GM19467 (cell line): ENCODE results near the gene APLP2.

ENCODE experiments used
- ATAC-seq: cut with Tn5 transposase; IDR thresholded peaks from one replicate; pipeline ENCODE4 v1.9.1; 2021; ENCODE audit warnings: mild to moderate bottlenecking, moderate library complexity; ENCODE audit not compliant: unreplicated experiment

APLP2 gene

DNA sequence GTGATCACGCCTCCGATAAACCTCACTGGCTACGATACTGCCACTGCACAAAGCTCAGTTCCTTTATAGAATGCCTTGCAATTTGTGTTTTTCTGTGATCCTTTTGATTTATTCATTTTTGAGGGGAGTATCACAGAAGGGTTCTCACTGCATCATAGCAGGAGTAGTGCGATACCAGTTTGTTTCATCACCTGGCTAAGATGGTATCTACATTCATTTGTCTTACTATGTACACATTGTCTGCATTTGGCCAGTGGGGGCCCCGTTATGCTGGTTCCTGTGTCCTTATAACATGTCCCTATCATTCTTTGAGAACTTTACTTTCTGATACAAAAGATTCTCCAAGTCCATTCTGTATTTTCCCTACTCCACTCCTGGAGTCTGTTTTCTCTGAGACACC lies 44.6 kb downstream of the APLP2 start:
- no peak for ATAC-seq

DNA sequence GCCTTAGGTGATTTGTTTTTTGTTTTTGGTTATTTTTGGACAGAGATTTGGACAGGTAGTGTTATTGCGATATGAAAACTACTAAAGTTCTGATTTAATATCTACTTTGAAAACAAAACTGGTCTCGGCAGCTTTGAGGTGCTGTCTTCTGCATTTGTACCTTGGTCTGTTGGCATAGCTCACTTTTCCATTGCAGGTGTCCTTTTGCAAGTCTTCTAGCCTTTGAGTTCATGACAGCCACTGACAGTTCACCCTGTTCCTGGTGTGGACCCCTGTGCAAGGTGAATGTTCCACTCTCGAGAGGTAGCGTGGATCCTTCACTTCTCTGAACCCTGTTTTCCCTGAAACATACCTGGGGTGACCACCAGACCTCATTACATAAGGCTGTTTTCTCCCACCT lies 45.0 kb downstream of the APLP2 start:
- ATAC-seq = no peak

DNA sequence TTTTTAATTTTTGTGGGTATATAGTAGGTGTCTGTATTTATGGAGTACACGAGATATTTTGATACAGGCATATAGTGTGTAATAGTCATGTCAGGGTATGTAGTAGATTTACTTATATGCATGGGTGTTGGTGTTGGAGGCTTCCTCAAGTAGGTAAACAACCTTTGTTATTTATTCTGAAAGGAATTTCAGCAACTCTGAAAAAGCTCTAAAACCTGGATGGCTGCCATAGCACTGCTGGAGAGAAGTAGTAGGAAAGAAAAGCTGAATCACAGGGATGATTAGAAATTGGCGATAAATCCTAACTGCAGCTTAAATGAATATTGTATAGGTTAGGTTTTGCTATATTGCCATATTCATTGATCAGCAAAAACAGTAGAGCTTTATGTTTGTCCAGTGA lies 45.5 kb downstream of the APLP2 start:
- no peak for ATAC-seq

DNA sequence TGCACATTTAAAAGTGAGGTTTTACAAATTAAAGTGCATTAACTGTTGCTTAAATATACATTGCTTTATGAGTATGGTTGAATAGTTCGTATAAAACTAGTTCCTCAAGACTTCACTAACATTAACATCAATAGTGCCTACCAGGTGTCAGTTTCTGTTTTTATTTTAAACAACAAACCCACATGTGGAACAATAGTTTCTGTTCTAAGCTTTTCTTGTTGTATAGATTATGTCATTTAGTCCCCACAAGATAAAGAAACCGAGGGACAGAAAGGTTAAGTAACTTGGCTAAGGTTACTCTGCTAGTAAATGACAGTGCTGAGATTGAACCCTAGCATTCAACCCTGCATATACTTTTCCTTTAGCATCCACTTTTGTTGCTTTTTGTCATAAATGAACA lies 48.5 kb downstream of the APLP2 start:
- peak; percentile 80 for ATAC-seq

DNA sequence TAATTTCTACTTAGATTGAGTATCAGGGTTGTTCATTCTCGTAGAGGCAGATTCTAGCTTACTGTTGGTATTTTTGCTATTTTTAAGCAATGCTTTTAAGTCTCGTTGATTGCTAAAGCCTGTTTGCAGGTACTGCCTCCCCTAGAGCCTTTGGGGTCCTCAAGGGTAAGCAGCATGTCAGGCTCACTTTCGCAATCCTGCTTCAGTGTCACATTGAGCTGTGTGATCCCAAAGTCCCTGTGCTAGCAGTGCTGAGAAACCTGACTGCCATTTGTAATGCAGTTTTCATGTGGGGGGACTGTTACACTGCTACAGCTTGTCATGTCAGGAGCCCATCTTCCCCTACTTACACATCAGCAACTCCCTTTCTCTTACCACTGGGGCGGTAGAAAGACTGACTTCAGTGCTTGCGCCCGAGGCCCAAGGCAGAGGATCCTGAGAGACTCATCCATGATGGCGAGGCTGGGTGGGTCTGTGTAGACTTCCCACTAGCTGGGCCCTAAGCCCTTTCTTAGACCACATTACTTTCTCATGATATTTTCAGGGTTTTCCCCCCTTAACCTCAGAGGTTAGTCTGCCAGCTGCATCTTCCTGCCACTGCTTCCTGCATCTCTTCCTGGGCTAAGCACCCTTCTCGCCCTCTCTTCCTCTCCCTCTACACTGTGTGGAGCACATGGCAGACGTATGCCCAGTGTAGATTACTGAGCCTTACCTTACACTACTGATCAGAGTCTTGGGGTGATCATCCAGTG lies 49.1 kb downstream of the APLP2 start:
- peak; percentile 46 for ATAC-seq

DNA sequence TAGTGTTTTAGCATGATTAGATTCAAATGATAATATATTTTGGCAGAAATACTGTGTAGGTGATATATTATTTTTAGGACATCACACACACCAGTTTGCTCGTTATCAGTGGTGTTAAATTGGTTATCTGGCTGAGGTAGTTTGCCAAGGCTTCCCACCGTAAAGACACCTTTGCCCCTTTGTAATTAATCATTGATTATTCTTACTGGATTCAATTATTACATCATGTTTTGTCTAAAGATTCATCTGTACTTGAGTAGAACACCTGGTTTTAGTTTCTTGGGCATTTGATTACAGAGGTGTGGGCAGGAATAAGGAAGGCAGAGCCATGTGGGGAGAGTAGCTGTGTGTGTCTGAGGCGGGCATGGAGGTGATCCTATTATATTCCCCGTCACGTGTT lies 50.4 kb downstream of the APLP2 start:
- no peak for ATAC-seq

DNA sequence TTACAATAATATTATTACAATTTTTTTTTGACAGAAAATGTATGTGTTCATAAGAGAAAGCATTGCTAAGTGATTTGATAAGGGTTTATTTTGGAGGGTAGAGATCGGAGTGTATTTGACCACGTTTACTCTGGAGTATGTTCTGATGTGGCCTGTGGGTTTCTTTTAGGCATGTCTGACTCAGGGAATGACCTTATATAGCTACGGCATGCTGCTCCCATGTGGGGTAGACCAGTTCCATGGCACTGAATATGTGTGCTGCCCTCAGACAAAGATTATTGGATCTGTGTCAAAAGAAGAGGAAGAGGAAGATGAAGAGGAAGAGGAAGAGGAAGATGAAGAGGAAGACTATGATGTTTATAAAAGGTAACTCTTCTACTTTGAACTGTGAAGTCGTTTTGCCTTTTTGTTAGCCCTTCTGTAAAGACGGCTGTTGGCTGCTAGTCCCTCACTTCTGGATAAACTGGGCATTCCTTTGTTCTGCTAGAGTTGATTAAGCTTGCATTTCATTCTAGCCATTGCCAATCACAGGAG lies 51.8 kb downstream of the APLP2 start:
- no peak for ATAC-seq

DNA sequence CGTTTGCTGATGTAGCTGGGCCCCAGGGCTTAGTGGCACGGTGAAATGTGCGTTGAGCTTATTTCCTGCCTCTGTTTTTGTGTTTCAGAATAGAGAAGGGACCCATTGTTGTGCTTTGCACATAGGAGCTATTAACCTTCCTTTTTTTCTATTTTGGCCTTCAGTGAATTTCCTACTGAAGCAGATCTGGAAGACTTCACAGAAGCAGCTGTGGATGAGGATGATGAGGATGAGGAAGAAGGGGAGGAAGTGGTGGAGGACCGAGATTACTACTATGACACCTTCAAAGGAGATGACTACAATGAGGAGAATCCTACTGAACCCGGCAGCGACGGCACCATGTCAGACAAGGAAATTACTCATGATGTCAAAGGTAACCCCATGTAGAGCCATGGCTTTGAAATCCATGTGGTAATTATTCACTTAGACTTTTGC lies 52.5 kb downstream of the APLP2 start:
- no peak for ATAC-seq

DNA sequence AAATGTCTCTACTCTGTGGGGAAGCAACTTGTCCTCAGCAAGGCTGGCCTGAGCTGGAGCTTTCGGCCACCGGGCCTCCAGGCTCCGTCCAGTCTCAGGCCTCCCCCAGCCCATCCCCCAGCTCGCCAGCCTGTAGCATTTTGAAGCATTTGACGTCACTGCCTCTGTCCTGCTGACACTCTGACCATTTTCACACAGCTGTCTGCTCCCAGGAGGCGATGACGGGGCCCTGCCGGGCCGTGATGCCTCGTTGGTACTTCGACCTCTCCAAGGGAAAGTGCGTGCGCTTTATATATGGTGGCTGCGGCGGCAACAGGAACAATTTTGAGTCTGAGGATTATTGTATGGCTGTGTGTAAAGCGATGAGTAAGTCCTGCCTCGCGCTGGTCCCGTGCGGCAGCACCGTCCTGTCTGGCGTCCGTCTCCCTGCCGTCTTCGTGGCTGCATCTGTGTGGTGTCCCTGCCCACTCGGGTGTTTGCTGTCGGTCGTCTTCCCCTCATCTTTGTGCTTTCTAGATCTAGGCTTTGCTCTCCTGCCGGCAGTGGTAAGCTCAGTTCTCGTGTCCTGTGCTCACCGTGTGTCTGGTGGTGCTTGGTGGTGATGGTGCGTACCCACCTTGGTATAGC lies 53.8 kb downstream of the APLP2 start:
- no peak for ATAC-seq

DNA sequence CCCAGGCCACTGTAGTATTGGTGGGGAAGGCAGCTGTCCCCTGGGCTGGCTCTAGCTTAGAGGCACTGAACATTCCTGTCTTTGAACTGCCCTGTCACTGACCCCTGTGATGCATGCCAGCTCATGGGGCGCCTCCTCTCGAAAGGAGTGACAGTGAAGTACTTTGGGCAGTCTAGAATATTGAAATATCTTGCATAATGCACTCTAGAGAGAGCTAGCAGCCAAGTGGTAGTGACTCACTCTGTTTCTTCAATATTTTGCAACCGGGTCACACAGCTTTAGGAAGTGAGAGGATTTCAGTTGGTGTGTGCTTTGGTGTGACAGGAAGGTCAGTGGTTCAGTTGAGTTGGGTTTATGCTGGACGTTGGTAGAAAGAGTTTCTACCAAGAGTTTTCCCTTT lies 54.4 kb downstream of the APLP2 start:
- ATAC-seq = no peak

DNA sequence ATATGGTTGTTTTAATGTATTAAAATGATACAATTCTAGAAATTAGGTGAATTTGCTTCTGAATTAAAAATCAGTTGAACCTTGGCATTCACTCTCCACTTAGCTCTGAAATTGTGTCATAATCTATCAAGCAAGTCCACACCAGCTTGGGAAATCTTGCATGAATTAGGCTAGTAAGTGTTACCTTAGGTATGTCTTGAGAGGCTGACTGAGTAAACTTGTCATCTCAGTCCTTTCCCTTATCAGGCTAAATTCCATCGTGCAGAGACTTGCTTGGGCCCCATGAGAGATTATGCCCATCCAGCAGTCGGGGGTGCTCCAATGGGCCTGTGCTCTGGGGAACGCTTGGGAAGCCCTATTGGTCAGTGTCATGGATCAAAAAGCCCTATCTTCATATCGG lies 55.9 kb downstream of the APLP2 start:
- no peak for ATAC-seq

DNA sequence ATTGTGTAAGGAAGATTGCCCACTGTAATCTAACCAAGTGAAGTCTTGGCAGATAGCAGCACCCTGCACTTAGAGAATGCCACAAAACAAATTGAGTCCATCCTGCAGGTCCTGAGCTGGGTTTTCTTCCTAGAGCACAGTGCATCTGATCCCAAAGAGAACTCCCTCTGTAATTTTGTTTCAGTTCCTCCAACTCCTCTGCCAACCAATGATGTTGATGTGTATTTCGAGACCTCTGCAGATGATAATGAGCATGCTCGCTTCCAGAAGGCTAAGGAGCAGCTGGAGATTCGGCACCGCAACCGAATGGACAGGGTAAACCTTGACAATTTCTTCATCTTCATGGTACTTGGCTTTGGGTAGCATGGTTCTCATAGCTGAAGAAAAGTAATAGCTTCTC lies 56.8 kb downstream of the APLP2 start:
- no peak for ATAC-seq

DNA sequence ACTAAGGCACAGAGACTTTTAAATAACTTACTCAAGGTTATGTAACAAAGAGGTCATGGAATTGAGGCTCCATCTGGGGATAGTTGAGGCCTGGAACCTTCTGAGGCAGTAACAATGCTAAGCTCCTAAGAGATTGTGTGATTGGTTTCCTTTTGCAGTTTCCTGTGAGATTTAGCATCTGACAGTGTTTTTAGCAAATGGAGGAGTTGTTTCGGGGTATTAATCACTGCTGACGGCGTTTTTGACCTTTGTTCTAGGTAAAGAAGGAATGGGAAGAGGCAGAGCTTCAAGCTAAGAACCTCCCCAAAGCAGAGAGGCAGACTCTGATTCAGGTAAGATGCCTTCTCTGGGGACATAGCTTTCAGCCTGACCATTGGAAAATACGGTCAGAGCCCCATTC lies 57.8 kb downstream of the APLP2 start:
- ATAC-seq = no peak

DNA sequence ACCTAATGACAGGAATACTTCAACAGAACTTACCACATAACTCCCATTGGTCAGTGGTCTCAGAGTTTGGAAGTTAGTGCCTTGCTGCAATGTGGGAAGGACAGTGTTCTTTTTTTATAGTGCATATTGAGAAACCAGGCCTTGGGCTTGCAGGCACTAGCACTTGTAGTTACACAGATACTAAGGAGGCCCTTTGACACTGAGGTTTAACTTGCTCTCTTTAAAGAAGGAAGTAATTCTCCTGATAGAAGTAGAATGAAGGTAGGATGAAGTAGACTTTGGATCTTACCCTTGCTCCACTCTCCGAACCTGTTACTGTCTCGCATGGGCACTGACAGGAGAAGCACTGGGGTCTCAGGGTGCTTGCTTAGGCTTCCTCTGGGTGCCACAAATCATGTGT lies 58.9 kb downstream of the APLP2 start:
- ATAC-seq = no peak

DNA sequence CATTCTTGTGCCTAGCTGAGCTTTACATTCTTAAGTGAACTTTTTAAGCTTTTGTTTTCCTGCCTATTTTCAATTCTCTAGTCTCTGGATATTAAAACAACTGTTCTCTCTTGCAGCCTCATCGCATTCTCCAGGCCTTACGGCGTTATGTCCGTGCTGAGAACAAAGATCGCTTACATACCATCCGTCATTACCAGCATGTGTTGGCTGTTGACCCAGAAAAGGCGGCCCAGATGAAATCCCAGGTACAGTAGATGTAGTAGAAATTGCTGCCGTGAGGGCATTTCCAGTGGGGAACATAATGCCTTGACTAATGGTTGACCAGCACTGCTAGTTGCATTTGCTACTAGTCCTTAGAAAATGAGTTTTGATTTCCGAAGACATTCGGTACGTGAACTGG lies 60.2 kb downstream of the APLP2 start:
- no peak for ATAC-seq

DNA sequence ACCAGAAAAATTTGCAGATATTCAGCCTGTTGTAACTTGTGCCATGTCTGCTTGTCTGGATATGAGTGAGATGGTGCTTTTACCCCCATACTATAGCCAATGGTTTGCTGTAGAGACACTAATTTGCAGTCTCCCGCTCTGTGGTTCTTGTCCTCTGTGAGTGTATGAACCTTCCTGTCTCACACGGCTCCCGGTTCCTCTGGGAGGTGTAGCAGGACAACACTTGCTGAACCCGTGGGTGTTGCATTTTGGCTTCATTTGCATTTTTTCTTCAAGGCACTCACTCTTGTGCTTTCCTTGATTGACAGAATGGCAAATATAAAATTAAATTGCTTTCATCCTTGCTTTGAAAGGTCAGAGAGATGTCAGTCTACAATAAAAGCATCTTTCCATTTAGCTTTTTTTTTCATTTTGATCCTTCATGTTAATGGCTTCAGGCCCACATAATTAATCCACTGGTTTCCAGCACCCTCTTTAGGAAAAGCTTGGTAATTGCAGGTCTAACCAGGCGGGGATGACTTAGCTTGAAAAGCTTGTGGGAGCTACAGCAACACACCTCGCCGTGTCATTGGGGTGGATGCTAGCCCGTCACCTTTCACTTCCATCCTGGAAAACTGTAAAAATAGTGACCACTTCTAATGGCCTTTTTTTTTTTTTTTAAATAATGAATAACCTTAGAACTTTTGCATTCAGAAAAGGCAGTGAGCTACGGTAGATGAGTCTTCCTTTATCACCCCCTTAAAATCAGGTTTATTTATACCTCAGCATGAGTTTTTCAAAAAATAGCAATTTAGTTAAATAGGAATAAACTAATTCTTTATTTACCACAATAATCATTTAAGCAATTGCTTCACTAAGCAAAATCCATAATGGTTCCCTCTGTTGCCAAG lies 62.5 kb downstream of the APLP2 start:
- ATAC-seq = no peak

DNA sequence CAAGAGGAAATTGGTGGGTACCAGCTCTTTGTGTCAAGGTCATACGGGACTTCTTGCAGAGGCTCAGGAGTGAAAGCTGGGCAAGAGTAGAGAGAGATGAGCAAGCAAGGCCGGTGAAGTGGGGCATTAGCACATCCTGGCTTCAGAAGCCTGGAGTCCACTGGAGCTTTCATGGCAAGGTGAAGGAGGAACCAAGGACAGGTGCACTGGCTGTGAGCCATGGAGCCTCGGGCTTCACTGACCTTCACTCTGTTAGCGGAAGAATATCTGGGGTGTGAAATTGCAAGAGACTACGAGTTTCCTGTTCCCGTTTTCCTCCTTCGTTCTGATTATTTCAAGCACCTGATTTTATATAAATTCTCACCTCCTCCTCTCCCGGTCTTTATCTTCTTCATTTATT lies 64.0 kb downstream of the APLP2 start:
- ATAC-seq = no peak

DNA sequence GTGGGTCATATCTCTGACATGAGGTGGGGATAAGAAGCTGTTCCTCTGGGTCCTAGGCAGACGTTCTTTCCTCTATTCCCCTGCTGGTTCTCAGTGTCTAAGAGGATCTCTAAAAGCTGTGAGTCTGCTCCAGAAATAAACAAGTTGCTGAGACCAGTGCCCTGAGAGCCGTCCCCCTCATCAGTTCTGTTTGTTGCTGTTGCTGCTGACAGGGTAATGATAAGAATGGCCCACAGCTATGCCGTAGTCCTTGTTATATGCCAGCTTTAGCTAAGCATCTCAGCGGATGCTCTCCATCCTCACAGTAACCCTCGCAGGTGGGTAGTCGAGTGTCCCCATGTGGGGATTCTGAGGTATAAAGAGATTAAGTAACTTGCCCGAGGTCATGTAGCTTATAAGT lies 66.4 kb downstream of the APLP2 start:
- no peak for ATAC-seq

DNA sequence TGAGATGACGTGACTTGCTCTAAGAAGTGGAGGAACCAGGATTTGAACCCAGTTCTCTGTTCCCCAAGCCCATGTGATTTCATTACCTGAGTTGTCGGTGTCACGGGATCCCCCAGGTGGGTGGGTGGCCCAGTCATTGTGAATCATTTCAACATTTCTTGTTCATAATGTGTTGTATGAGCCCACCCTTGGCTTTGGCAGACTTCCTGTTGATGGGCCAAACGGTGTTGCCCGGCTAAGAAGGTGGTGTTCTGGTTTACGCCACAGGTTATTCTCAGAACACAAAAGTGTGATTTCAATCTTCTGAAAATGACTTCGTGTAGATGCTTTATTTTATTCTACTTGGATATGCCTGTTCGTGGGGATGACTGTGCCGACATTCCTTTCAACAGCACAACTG lies 68.3 kb downstream of the APLP2 start:
- ATAC-seq = no peak

DNA sequence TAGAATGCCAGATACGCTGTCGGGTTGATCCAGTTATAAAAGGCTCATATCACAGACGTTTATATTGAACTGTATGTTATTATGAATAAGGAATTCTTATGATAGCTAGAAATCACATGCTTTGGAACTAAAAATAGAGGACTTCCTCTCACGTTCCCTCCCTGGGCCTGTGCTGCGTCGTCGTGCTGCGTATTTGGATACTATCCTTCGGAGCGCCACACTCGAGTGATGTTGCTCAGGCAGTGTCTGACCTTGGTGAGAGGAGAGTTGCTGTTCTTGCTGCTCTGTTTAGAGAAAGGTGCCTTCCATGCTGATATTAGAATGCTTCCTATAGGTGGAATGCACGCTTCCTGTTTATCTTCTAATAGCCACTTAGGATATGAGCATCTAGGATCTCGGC lies 69.7 kb downstream of the APLP2 start:
- no peak for ATAC-seq

DNA sequence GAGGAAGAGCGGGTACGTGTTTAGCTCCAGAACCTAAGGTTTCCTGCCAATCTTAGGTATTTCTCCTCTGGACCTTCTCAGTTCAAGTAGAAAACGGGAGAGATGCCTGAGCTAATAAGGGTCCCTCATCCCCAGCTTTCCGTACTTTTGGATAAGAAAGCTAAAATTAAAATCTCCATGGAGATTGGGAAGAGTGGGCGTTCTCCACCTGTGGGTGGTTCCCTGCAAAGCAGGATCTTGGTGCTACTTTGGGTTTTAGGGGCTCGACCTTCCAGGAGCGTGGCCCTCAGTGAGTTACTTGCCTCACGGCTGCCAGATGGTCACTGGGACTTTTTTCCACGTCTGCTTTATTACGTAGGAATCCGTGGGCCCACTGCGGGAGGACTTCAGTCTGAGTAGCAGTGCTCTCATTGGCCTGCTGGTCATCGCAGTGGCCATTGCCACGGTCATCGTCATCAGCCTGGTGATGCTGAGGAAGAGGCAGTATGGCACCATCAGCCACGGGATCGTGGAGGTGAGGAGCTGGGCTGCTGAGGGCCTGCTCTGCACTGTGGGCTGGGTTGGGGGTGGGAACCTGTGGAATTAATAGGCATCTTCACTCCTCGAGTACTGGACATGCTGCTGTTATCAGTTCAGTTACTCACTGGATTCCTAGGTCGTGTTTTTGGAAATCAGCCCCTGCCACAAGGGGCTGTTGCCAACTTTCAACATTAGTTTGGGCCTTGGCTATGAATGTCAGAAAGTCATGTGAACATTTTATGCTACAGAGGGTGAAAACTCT lies 72.1 kb downstream of the APLP2 start:
- no peak for ATAC-seq
